GM18870 (cell line): ENCODE measurements around the gene AKAP11.
A peak's percentile ranks its signal among the peaks of the same experiment; 100 is the strongest.

Experiments
- ATAC-seq: cut with Tn5 transposase; IDR thresholded peaks from one replicate; pipeline ENCODE4 v1.9.1; 2021; ENCODE audit warnings: moderate library complexity; ENCODE audit not compliant: unreplicated experiment

Gene AKAP11

GRCh38 chr13:42333613-42334328, 61.8 kb downstream of the AKAP11 start:
- ATAC-seq: peak; percentile 60

- ATAC-seq: peak; percentile 12
Observed at GRCh38 chr13:42334329-42334706, 62.4 kb downstream of the AKAP11 start.

- no peak for ATAC-seq
Observed at GRCh38 chr13:42337808-42338600, 66.1 kb downstream of the AKAP11 start.

GRCh38 chr13:42345367-42345766, 73.4 kb downstream of the AKAP11 start:
- ATAC-seq: peak; percentile 55

GRCh38 chr13:42348576-42348975, 76.6 kb downstream of the AKAP11 start:
- ATAC-seq: no peak

GRCh38 chr13:42350141-42350540, 78.2 kb downstream of the AKAP11 start:
- ATAC-seq: no peak

- ATAC-seq: peak; percentile 49
Observed at GRCh38 chr13:42354241-42355091, 82.5 kb downstream of the AKAP11 start.

GRCh38 chr13:42355092-42355485, 83.1 kb downstream of the AKAP11 start:
- ATAC-seq: peak; percentile 18

- no peak for ATAC-seq
Observed at GRCh38 chr13:42355491-42356183, 83.7 kb downstream of the AKAP11 start.

- ATAC-seq: no peak
Observed at GRCh38 chr13:42356184-42356575, 84.2 kb downstream of the AKAP11 start.

- ATAC-seq: no peak
Observed at GRCh38 chr13:42360046-42360574, 88.2 kb downstream of the AKAP11 start.

GRCh38 chr13:42361701-42362100, 89.7 kb downstream of the AKAP11 start:
- no peak for ATAC-seq

- ATAC-seq: no peak
Observed at GRCh38 chr13:42363941-42364612, 92.1 kb downstream of the AKAP11 start.

GRCh38 chr13:42364613-42365000, 92.7 kb downstream of the AKAP11 start:
- ATAC-seq: no peak

GRCh38 chr13:42367831-42368230, 95.9 kb downstream of the AKAP11 start:
- no peak for ATAC-seq

GRCh38 chr13:42369071-42369797, 97.3 kb downstream of the AKAP11 start:
- ATAC-seq: no peak

- no peak for ATAC-seq
Observed at GRCh38 chr13:42370229-42370628, 98.3 kb downstream of the AKAP11 start.
